AG04449 (cell line): ENCODE results near the gene PERM1.

ENCODE experiments used
- CTCF ChIA-PET: fragments of 350-600 bp; formaldehyde crosslinking; extraction: SDS; loops from one replicate; lab custom pipeline; 2021; ENCODE audit warnings: antibody characterized with exemption; lab: Yijun Ruan, JAX
- POLR2A ChIA-PET: fragments of 400-600, 350-600 bp; formaldehyde crosslinking; extraction: SDS; loops from one replicate; lab custom pipeline; 2020; ENCODE audit warnings: antibody characterized with exemption, inconsistent platforms; lab: Yijun Ruan, JAX
- DNase-seq: peaks from one replicate; pipeline ENCODE4 v3.0.0-alpha.2; 2010; ENCODE audit warnings: low read depth, low spot score
- H3K4me3 ChIP-seq: 2 replicates; pipeline ENCODE4 v1.5.1; 2011; ENCODE audit warnings: low read depth, mild to moderate bottlenecking, control low read depth, low read length
- TF ChIP-seq, protein P1 (sequence below): IDR thresholded peaks from one replicate; pipeline ENCODE4 v1.5.1; 2011; ENCODE audit warnings: mild to moderate bottlenecking, moderate library complexity, low read length, control low read depth, inconsistent platforms; ENCODE audit not compliant: insufficient read depth; ENCODE audit errors: missing control alignments

Gene PERM1

GRCh38 chr1:962381-963300, 19.3 kb downstream of the PERM1 start:
- CTCF ChIA-PET, result interaction anchor here (1.4 to 2.0 kb wide), 2 partner anchors 8 to 57 kb away, joined by 3 to 8 read pairs; no protein-coding TSS in a partner anchor
- POLR2A ChIA-PET, result no interaction called here
- TF ChIP-seq, protein P1, sequence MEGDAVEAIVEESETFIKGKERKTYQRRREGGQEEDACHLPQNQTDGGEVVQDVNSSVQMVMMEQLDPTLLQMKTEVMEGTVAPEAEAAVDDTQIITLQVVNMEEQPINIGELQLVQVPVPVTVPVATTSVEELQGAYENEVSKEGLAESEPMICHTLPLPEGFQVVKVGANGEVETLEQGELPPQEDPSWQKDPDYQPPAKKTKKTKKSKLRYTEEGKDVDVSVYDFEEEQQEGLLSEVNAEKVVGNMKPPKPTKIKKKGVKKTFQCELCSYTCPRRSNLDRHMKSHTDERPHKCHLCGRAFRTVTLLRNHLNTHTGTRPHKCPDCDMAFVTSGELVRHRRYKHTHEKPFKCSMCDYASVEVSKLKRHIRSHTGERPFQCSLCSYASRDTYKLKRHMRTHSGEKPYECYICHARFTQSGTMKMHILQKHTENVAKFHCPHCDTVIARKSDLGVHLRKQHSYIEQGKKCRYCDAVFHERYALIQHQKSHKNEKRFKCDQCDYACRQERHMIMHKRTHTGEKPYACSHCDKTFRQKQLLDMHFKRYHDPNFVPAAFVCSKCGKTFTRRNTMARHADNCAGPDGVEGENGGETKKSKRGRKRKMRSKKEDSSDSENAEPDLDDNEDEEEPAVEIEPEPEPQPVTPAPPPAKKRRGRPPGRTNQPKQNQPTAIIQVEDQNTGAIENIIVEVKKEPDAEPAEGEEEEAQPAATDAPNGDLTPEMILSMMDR, result no peak
- H3K4me3 ChIP-seq, result no peak overlapping the region
- no peak for DNase-seq

GRCh38 chr1:961132-961669, 20.7 kb downstream of the PERM1 start:
- DNase-seq, result no peak
- POLR2A ChIA-PET, result interaction anchor here (0.6 kb wide), 1 partner anchor 18 kb away, joined by 3 read pairs; no protein-coding TSS in a partner anchor

DNA sequence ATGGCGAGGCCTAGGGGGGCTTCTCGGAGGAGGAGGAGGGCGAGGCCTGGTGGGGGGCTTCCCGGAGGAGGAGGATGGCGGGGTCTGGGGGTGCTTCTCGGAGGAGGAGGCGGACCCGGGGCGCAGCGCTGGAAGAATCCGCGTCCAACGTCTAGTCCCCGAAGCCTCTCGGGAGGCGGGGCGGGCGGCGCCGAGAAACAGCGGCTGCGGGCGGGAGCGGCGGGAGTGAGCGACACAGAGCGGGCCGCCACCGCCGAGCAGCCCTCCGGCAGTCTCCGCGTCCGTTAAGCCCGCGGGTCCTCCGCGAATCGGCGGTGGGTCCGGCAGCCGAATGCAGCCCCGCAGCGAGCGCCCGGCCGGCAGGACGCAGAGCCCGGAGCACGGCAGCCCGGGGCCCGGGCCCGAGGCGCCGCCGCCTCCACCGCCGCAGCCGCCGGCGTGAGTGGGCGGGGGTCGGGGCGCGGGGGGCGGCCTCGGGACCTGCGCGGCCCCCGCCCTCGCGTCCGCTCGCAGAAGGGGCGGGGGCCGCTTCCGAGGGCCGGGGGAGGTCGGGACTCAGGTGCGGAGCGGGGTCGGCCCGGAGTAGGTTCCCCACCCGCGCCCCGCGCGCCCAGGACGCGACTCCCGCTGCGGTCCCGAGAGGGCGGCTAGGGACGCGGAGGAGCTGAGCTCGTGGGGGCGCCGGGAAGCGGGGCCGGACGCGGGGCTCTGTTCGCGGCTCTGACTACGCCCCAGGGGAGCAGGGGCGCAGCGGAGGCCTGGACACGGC, 21.3 kb downstream of the PERM1 start, which contains the start of gene KLHL17:
Gene KLHL17 (plus strand): TSS at position 222 of the 769 bp plus-strand sequence. CDS start 110 bp downstream, at position 332.
- peak within 1 kb of the TSS; percentile 64 for H3K4me3 ChIP-seq
- TF ChIP-seq, protein P1, result no peak
- ChIA-PET CTCF (interaction anchor here (2.0 kb wide), 1 partner anchor 55 kb away, joined by 8 read pairs; no protein-coding TSS in a partner anchor), POLR2A (interaction anchor here (0.6 kb wide), 1 partner anchor 17 kb away, joined by 3 read pairs; no protein-coding TSS in a partner anchor)
- DNase-seq, result no peak

More at GRCh38 chr1:961132-961669, 20.7 kb downstream of the PERM1 start:
- TF ChIP-seq, protein P1, result no peak
- CTCF ChIA-PET, result interaction anchor here (1.4 to 2.0 kb wide), 2 partner anchors 10 to 56 kb away, joined by 3 to 8 read pairs; no protein-coding TSS in a partner anchor
- H3K4me3 ChIP-seq, result peak overlapping the region; percentile 64

DNA sequence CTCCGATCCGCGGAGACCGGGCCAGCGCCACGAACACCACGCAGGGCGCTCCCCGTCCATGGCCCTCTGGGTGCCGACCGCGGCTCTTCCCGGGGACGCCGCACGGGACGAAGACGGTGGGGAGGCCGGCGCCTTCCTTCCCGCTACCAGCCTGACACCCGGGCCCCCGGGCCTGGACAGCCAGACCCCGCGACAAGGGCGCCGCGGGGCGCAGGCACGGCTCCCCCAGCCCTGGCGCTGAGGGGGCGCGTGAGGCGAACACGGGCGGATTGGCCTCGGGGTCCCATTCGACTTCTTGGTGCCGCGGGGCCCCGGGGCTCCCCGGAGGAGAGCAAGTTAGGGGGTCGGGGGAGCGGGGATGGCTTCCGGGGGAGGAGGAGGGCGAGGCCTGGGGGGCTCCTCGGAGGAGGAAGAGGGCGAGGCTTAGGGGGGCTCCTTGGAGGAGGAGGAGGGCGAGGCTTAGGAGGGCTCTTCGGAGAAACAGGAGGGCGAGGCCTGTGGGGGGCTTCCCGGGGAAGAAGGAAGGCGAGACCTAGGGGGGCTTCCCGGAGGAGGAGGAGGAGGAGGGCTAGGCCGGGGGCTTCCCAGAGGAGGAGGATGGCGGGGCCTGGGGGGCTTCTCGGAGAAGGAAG, 22.0 kb downstream of the PERM1 start:
- TF ChIP-seq, protein P1, result no peak
- ChIA-PET CTCF (interaction anchor here (1.3 to 1.9 kb wide), 2 partner anchors 21 to 55 kb away, joined by 4 to 6 read pairs; no protein-coding TSS in a partner anchor), POLR2A (no interaction called here)
- no peak for DNase-seq
- peak overlapping the region; percentile 64 for H3K4me3 ChIP-seq

DNA sequence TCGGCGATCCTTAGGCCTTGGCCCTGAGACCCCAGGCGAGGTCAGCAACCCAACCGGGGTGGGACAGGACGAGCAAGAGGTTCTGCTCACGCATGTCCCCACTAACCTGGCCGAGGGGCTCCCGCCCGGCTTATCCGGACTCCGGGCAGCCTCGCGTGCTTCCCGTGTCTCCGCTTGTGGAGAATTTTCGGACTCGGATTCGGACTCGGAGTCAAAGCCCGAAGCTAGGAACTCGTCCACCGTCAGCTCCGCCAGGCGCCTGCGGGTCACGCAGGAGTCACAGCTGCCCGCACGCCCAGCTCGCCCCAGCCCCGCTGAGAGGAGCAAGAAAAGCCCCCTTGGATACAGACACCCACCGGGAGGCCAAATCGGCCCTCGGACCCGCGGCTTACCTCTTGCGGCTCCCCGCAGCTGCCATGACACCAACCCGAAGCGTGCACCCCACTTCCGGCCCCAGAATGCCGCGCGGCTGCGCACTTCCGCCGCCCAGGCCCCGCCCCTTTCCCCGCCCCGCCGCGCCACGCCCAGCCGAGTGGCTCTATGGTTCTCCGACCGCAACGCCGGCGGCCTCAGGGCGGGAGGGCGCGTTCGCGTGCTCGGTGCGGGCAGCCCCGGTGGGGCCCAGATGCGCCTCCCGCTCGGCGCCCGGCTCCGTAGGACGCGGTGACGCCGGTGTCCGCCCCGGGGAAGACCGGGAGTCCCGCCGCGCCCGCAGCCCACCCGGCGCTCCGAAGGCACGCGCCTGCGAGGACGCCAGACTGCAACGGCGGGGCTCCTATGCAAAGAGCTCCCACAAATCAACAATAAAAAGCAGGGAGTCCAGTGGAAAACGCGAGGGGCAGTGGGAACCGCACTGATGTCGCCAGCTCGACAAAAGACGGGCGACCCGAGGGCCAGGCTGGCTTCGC, 22.8 kb downstream of the PERM1 start, which contains the start of gene NOC2L:
Gene NOC2L (minus strand): TSS at position 434 of the 908 bp plus-strand sequence. CDS start 16 bp downstream, at position 418.
- CTCF ChIA-PET, result interaction anchor here (0.9 to 1.9 kb wide), 5 partner anchors 21 to 89 kb away, joined by 3 to 6 read pairs (median 4); no protein-coding TSS in a partner anchor
- TF ChIP-seq, protein P1, result no peak
- peak within 1 kb of the TSS; percentile 100 for H3K4me3 ChIP-seq
- POLR2A ChIA-PET, result interaction anchor here (1.3 kb wide), 1 partner anchor 16 kb away, joined by 4 read pairs; no protein-coding TSS in a partner anchor
- DNase-seq, result no peak
